Activated effector memory CD4-positive, alpha-beta T cell treated with Interleukin-2 at 50 U/mL for 16 hours (primary cell): ENCODE results near the gene LATS2.

Experiments used
- DNase-seq: peaks from one replicate; pipeline ENCODE4 v3.0.0-alpha.2; 2020

LATS2 gene

DNA sequence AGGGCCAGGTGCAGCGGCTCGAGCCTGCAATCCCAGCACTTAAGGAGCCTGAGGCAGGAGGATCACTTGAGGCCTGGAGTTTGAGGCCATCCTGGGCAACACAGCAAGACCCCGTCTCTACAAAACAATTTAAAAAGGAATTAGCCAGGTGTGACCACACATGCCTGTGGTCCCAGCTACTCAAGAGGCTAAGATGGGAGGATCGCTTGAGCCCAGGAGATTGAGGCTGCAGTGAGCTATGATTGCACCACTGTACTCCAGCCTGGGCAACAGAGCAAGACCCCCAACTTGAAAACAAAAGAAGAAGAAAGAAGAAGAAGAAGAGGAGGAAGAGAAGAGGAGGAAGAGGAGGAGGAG lies 47.7 kb downstream of the LATS2 start:
- no peak for DNase-seq

DNA sequence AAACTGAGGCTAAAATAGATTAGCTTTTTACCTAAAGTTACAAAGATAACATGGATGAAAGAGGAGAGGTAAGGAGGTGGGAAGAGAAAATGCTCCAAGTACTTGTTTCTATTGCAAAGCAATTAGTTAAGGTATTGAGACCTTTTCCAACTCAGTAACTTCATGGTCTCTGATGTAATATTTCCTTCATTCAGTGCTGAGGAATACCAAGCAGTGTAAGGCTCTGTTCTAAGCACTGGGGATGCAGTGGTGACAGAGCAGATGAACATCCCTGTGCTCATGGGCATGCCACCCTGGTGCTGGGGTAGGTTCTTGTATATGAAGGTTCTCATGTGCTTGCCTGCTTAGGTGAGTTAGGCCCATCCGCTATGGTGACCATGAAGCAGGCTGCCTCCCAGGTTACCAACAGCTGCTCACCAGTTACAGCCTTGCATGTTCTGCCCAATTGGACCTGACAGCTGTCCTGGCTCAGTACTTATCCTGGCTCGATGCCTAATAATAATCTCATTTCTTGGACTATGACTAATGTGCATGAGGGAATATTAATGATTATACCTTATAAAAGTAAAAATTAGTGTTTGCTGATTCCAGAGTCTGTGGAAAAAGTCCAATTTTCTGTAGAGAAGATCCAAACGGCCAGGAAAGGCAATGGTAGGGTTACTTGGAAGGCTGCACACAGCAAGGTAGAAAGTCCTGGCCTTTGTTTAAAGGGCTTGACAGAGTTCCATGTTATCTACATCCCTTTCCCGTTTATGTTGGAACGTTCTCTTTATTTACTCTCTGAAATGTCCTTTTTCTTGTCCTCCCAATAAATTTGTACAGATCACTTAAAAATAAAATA lies 48.3 kb downstream of the LATS2 start:
- DNase-seq: no peak

DNA sequence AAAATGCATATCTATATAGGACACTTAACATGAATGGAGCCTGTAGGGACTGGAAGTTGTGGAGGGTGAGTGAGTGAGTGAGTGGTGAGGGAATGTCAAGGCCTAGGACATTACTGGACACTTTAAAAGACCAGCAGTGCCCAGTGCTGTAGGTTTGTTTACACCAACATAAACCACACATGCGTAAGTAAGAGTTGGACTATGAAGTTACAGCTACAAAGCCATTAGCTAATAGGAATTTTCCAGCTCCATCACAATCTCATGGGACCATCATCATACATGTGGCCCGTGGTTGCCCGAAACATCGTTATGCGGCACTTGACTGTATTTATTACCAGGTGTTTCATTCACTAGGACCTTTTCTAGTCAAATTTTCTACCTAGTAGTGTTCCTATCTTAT lies 49.2 kb downstream of the LATS2 start:
- no peak for DNase-seq

DNA sequence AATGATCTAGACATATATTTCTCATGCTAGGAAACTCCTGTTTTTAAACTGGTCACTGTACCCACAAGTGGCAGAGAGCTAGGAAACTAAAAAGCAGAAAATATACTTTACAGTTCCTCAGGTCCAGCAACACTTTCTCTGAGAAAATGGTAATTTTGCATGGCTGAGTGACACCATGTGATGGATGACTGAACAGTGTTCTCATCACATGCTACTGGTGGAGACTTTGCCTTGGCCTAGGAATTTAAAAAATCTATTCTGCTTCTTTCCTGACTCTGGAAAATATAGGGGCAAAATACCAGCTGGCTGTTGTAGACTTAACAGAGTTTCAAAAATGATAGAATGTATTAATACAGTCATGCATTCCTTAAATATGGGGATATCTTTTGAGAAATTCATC lies 50.0 kb downstream of the LATS2 start:
- DNase-seq: no peak

DNA sequence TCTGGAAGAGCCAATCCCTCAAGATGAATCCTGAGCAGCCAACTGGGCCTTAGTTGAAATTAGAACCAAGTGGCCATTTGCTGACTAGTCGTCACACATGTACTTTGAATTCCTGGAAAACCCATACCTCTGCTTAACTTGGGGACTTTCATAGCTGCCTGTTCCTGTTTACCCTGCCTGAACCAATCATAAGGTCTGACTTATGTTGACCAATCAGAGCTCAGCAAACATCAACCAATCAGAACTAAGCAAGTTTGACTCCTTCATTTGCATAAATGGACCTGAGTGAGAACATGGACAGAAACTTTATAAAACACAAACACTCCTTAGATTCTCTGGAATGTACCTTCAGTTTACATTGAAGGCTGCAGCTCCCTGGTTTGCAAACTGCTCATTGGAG lies 50.8 kb downstream of the LATS2 start:
- DNase-seq: no peak

DNA sequence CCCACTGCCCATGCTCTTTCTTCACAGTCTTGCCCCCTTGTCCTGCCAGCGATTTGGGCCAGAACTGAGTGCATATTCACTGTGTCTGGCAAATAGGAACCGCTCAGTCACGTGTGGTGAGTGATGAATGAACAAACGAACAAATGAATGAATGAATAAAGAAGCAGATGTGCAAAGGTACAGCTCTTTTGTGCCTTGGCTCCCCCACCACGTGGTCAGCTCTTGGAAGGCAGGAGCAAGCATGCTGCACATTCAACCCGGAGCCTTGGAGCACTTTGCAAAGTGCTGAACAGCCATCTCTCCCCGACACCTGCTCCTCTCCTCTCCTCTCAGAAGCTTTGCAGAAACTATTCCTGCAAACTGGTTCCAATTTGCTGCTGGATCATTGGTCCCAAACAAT lies 52.4 kb downstream of the LATS2 start:
- DNase-seq: no peak

DNA sequence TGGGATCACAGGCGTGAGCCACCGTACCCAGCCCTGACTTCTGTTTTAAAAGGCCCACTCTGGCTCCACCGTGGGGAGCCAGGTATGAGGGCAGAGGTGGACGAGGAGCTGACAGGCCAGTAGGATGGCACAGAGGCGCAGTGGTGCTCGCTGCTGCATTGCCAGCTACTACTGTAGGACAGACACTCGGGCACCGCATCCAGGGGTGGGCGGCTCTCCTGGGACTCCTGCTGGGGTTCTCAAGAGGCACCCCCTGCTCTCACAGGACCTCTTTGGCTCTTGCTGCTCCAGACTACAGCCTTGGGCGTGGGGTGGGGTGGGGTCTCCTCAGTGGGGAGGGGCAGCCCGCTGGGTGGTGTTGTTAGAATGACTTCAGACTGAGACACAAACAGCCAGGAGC lies 53.4 kb downstream of the LATS2 start:
- DNase-seq: no peak

DNA sequence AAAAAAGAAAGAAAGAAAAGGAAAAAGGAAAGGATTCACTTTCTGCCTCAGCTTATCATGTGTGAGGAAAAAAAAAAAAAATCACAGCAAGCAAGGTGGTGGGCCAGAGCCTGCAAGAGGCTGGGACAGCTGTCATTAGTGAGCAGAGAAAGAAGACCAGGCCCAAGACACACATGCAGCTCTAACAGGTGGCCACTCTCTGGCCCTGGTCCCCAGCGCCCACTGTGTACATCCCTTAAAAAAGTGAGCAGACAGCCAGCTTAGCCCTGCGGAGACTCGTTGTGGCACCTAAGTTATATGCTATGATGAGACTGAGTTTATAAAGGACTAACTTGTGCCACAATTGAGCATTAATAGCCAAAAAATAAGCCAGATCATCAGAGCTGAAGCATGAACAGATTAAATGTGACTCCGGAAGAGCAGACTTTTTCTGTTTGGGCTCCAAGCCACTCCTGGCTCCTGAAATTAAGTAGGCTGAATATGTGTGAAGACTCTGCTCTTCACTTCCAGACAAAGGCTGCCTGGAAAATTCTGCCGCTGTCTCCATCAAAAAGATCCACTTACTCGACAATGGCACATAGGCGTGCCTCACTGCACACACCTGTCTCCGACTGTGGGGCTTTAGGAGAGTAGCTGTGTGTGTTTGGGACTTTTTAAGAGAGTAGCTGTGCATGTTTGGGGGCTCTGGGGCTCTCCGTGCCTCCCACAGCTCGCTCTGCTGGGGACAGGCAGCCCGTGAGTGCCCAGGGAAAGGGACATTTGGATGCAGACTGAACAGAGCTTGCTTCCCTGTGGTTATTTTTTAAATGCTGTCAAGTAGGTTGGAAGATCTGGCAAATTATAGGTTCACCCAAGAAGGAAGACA lies 55.0 kb downstream of the LATS2 start:
- DNase-seq: no peak

DNA sequence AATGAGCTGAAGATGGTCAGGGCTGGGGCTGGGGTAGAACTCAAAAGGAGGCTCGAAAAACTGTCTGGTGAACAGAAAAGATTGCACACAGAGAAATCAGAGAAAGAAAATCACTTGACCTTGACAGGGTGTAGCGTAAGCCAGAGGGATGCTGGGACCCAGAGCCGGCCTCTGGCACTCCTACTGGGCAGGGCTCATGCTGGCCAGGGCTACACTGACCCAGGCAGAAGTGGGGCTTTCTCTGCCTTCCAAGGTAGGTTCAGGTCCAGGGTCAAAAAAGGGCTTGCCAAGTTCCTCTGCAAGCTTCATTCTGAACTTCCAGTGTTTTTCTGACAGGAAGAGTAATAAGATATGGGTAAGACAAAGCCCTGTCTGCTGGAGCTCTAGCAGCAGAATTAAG lies 56.2 kb downstream of the LATS2 start:
- DNase-seq: no peak

DNA sequence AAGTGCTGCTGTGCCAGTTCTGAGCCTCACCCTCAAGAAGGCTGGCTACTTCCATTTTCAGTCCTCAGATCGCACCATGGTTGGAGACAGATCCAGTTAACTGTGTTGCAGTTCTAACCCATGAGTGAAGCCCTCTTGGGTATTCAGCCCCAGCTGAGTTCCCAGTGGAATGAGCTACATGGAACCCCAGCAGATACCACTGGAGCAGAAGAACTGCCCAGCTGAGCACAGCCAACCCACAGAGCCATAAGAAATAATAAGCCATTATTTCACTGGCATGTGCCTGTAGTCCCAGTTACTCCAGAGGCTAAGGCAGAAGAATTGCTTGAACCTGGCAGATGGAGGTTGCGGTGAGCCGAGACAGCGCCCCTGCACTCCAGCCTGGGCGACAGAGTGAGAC lies 59.9 kb downstream of the LATS2 start:
- no peak for DNase-seq

DNA sequence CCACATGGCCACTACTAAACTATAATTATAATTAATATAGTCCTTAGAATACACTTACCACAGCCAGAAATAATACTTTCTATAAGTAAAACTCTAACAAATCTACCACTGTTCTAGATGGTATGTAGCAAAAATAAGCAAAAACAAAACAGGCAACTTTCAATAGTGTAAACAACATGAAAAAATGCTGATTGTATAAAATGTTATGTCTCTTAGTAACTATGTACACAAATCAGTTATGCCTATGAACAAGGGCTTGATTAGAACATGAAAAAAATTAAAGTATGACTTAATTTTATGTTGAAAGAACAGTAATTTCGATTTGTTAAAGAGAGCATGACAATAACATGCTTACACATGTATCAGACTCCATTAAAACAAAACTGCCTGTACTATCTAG lies 60.7 kb downstream of the LATS2 start:
- no peak for DNase-seq

DNA sequence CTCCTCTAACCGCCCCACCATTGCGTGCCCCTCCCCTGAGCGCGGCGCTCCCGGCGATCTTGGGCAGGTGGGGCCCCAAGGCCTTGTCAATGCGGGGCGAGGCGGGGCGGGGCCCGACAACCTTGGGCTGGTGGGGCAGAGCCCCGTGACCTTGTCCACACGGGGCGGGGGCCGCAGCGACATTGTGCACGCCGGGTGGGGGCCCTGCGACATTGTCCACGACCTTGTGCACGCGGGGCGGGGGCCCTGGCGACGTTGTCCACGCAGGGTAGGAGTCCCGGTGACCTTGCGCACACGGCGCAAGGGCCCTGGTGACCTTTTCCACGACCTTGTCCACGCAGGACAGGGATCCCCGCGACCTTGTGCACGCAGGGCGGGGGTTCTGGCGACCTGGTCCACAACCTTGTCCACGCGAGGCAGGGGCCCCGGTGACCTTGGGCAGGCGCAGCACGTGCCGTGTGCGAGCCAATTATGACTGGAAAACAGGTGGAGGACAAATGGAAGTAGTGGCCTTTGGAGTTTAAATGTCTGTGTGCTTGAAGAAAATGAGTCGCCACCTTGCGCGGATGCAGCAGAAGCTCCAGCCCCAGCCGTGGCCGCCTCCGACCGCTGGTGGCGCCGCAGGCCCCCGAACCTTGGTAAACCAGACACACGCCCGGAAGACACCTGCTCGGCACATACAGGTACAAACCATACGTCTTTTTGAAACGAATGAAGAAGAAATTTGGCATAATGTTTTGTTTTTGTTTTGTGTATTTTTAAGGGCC lies 62.6 kb downstream of the LATS2 start:
- DNase-seq: no peak

DNA sequence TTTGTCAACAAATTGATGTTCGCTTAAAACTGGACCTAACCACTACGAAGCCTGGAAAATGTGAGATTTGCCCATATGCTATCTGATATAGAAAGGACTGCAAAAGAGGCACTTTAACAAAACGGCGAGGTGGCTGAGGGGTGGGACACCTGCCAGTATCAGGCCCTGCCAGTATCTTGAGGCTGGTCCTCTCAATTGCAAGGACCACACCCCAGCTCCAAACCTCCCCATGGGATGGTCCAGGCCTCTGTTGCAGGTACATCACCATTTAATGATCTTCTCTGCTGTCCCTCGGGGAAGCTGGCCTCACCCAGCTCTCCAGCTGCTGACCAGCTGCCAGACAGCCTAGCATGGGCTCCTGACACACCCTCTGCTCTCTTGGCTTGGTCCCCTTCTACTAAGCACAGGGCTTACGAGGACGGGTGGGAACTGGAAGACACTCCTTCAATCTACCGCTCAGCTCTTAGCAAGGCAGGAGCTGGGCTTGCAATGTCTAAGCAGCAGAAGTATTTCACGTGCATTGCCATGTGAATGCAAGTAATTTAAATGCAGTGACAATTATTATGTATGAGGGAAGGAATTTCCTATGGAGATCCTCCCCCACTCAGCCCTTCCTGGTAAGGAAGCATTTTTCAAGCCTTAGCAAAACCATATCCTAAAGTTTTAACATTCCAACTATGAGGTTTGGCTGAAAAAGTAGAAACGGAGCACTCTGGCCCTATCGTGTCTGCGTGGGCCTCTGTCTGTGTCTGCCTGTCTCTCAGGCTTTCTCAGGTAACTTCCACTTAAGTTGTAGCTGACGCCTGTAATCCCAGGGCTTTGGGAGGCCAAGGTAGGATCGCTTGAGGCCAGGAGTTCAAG lies 63.9 kb downstream of the LATS2 start:
- DNase-seq: no peak

DNA sequence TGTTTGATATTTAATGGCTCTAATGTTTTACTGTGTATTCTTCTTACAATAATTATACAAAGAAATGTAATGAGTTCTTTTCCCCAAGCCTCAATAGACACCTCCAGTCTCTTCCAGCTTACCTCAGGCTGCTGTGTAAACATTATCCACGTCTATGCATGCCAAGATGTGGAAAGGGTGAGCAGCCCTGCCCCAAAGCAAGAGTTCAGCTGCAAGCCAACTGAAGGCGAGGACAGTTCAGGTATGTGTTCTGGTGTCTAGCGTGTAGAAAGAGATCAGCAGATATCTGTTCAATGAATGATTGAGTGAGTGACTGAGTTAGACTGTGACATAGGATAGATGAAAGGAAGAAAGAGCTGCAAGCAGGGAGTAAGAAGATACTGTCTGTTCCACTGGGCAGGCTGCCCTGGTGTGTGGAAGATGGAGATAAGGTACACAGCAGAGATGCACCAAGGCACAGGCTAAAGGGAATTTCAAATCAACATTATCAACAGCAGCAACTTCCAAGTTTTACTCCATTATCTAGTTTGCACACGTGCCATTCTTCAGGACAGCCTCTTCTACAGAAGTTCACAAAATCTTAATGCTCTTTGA lies 66.0 kb downstream of the LATS2 start:
- DNase-seq: no peak

DNA sequence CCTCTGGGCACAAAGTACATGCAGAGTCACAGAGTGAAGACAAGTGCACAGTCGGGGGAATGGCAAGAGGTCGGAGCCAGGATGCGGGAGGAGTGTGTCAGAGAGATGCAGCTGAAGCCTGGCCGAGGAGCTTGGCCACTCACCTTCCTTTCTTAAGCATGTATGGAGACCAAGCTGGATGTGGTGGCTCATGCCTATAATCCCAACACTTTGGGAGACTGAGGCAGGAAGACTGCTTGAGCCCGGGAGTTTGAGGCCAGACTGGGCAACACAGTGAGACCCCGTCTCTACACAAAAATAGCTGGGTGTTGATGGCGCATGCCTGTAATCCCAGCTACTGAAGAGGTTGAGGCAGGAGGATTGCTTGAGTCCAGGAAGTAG lies 67.0 kb downstream of the LATS2 start:
- DNase-seq: no peak

DNA sequence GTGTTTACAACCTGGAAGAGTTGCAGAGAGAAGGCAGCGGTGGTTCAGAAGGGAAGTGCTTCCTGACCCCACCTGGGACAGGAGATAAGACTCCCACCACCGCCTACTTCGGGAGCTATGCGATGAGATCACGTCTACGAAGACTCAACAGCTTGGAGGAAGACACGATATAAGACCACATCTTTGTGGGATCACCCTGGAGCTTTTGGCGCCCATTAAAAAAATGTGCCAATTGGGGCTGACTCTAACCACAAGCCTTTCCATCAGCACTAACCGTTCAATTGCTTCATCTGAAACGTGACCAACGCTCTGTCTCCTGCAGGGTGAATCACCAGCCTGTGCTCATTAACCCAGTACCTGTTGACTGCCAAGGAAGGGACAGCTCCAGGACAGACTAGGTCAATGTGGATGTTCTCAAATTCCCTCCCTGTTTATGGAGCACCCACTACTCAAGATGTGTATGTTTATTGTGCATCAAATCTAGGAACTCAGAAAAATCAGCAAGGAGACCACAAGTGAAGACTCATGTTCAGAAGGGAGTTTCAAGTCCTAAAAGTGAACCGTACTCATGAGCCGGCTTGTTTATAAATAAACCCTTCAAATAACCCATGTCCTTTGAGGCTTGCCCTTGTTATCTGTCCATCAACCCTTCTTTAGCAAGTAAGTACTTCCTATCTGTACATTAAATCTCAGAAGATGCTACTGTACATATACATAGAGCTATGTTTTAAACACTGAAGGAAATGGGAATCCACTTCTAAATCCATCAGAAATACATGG lies 67.5 kb downstream of the LATS2 start:
- DNase-seq: no peak

DNA sequence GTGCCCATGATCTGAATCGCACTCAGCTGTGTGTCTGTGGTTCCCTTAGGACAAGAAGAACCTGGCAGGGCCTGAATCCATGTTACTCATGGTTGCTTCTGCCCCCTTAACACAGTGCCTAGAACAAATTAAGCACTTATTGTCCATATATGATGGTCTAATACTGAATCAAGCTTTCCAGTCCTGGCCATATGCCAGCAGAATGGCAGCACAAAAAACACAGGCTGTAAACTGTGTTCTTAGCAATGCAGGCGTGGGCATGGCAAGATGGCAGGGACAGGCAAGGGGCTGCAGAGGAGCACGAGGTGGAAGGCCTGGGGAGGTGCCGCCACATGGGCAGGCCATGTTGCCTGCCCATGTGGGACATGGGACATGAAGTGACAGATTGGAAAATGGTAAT lies 68.2 kb downstream of the LATS2 start:
- no peak for DNase-seq

DNA sequence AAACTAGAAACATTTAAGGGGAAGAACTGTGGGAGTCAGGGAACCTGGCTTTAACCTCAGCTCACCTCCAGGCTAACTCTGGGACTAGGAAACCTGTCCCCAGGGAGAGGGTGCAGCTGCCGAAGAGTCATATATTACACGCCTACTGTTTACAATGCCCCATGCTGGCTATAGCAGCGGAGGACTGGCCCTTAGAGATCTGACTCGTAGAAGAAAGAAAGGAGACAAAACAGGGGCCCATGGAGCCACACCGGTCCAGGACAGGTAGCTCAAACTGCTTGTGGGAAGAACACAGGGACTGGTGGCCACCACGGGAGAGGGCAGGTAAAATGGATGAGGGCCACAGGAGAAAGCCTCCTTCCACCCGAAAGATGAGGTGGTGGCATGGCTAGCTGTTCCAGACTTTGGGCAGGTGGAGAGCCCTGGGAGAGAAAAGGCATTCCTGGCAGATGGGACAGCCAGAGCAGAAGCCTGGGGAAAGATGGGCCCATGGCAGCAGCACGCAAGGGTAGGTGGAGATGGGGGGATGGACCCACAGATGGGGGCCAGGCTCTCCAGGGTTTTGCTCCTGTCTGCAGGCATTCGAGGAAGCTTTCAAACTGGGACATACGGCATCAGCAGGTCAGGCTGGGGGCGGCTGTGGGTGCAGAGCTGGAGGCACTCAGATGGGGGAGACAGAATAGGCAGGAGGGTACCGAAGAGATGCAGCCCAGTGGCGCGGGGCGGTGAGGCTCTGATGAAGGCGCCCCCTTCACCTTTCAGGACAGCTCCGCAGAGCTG lies 69.5 kb downstream of the LATS2 start:
- no peak for DNase-seq

DNA sequence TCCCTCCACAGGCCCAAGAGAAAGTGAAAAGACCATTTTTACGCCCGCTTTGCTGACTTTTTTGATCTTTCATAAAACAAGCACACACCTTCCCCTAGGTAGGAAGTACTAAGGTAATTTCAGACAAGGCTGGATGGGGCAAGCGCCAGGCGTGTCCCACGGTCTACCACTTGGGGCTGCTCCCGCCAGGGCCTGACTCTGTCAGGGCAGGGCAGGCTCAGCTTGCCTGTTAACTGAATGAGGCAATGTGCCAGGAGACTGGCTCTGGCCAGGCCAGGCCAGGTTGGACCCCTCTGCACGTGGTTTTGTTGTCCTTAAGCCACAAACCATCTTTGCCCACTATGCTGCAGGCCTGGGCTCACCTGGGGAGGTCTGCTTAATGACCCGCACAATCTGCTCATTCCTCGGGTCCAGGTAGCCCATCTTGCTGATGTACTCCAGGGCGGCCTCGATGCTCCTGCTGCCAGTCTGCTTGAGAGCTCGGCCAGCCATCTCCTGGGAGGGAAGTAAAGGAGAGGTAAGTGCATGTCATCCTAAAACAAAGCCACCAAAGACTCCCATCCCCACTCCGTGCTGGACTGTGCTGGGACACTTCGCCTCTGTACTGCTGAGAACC lies 70.4 kb downstream of the LATS2 start:
- DNase-seq: no peak

DNA sequence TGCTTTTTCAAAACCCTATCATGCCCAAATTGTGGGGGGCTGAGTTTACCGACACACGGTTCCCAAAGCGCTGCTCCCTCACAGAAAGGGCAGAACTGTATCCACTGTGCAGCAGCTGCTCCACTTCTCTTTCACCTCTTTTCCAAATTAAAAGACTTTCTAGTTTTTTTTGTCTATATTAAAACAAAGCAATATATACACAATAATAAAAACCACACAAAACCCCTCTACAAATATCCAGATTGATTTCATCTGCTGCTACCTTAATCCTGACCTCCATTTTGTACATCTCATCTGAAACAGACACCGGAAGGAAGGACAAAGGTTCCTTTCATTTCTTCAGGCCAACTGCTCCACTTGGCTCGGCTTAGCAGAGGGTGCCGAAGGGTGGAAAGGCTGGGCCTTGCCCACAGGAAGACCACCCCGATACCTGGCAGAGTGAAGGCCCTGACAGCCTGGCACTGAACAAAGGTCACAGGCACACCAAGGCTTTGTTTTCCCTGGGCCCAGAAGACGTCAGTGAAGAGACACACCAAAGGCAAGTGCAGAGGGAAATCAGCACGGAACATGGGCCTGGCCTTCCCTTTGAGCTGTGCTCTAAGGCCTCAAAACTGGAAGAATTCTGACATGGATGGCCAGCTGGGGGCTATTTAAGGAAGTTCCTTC lies 71.6 kb downstream of the LATS2 start:
- DNase-seq: no peak
